RWPE2 (cell line): ENCODE measurements around the gene DOCK10.

ENCODE experiments used
- ATAC-seq: fragments of 200-7000 bp; cut with Tn5 transposase; 3 replicates; pipeline ENCODE4 v1.9.1; 2021; ENCODE audit warnings: low read depth
- DNase-seq: peaks from one replicate; pipeline ENCODE4 v3.0.0-alpha.2; 2020; ENCODE audit warnings: low spot score
- H3K27ac ChIP-seq: fragments of 450-650 bp; 2 replicates; pipeline ENCODE4 v1.5.1; 2017; ENCODE audit warnings: mild to moderate bottlenecking; ENCODE audit not compliant: poor library complexity, severe bottlenecking
- H3K27me3 ChIP-seq: fragments of 250-450 bp; sonication (Bioruptor Pico); 2 replicates; pipeline ENCODE4 v1.5.1; 2021; ENCODE audit warnings: mild to moderate bottlenecking, moderate library complexity; ENCODE audit not compliant: insufficient read depth, poor library complexity, severe bottlenecking
- H3K36me3 ChIP-seq: fragments of 250-450 bp; sonication (Bioruptor Pico); 2 replicates; pipeline ENCODE4 v1.5.1; 2020; ENCODE audit warnings: low read depth, mild to moderate bottlenecking, moderate library complexity
- H3K4me1 ChIP-seq: fragments of 250-450 bp; sonication (Bioruptor Pico); 2 replicates; pipeline ENCODE4 v1.5.1; 2021; ENCODE audit warnings: mild to moderate bottlenecking, moderate library complexity; ENCODE audit not compliant: insufficient read depth, poor library complexity, severe bottlenecking
- H3K4me3 ChIP-seq: fragments of 250-450 bp; sonication (Bioruptor Pico); 2 replicates; pipeline ENCODE4 v1.5.1; 2021; ENCODE audit warnings: mild to moderate bottlenecking, moderate library complexity; ENCODE audit not compliant: severe bottlenecking
- H3K9me3 ChIP-seq: fragments of 250-450 bp; sonication (Bioruptor Pico); 2 replicates; pipeline ENCODE4 v1.5.1; 2021; ENCODE audit warnings: mild to moderate bottlenecking, moderate library complexity; ENCODE audit not compliant: severe bottlenecking
- CTCF ChIP-seq: fragments of 450-650 bp; IDR thresholded peaks from one replicate; pipeline ENCODE4 v1.5.1; 2017; ENCODE audit warnings: mild to moderate bottlenecking, moderate library complexity; ENCODE audit not compliant: poor library complexity, severe bottlenecking

Gene DOCK10

GRCh38 chr2:225037415-225038230 is 4.6 kb downstream of the DOCK10 start:
- Histone ChIP-seq H3K4me3 (no peak overlapping the region), H3K36me3 (no peaks in the 10 kb centered on the region), H3K27ac (no peak overlapping the region), H3K27me3 (peaks cover 42% of the 10 kb centered on the region), H3K4me1 (no peaks in the 10 kb centered on the region), H3K9me3 (no peaks in the 10 kb centered on the region)
- DNase-seq (no peak), ATAC-seq (no peak)
- TF ChIP-seq CTCF: no peak

GRCh38 chr2:225036431-225036830 is 5.8 kb downstream of the DOCK10 start:
- Histone ChIP-seq H3K4me1 (no peaks in the 10 kb centered on the region), H3K36me3 (no peaks in the 10 kb centered on the region), H3K27me3 (peaks cover 32% of the 10 kb centered on the region), H3K4me3 (no peak overlapping the region), H3K9me3 (no peaks in the 10 kb centered on the region), H3K27ac (no peak overlapping the region)
- ATAC-seq (no peak), DNase-seq (no peak)
- no peak for TF ChIP-seq CTCF

GRCh38 chr2:225033440-225034318 is 8.6 kb downstream of the DOCK10 start:
- no peaks in the 10 kb centered on the region for H3K36me3 ChIP-seq
- TF ChIP-seq CTCF: no peak
- H3K4me3 ChIP-seq: no peak overlapping the region
- no peaks in the 10 kb centered on the region for H3K9me3 ChIP-seq
- ATAC-seq (no peak), DNase-seq (no peak)
- H3K27me3 ChIP-seq: peaks cover 5% of the 10 kb centered on the region
- H3K4me1 ChIP-seq: no peaks in the 10 kb centered on the region
- no peak overlapping the region for H3K27ac ChIP-seq

- H3K4me3 ChIP-seq: no peak overlapping the region
- no peaks in the 10 kb centered on the region for H3K9me3 ChIP-seq
- no peaks in the 10 kb centered on the region for H3K27me3 ChIP-seq
- TF ChIP-seq CTCF: no peak
- ATAC-seq (no peak), DNase-seq (no peak)
- no peaks in the 10 kb centered on the region for H3K36me3 ChIP-seq
- no peaks in the 10 kb centered on the region for H3K4me1 ChIP-seq
- H3K27ac ChIP-seq: no peak overlapping the region
These were observed 10.0 kb downstream of the DOCK10 start for GRCh38 chr2:225032246-225032645.
